Endothelial cell of umbilical vein (primary cell): Measurements from ENCODE around the gene RECK. TPM values are rescaled to one million over a fixed set of nuclear protein-coding genes. Genes with fewer than 3 reads are reported as not detected.

ENCODE experiments used
- BruUV-seq: library from RNA; stranded (reverse); fragments of 400-500 nt; replicated peaks from 2 replicates; lab custom pipeline; 2021; lab: Mats Ljungman, UMichigan
- CTCF ChIA-PET: fragments of 300-600, 350-600 bp; sonication (Branson Sonifier 250); formaldehyde crosslinking; loops from one replicate; lab custom pipeline; 2021; ENCODE audit warnings: antibody characterized with exemption, inconsistent platforms; lab: Charles Lee
- POLR2A ChIA-PET: fragments of 300-600, 350-600 bp; sonication (Branson Sonifier 250); formaldehyde crosslinking; loops from one replicate; lab custom pipeline; 2021; ENCODE audit warnings: antibody characterized with exemption, inconsistent platforms; lab: Charles Lee
- DNase-seq: peaks from one replicate; pipeline ENCODE4 v3.0.0-alpha.2; 2011; ENCODE audit warnings: low read depth, low spot score
- FAIRE-seq: peaks from 2 replicates; lab custom pipeline; 2011; peaks lifted over from hg19 to GRCh38; lab: Jason Lieb, UNC
- H2AFZ ChIP-seq: 2 replicates; pipeline ENCODE4 v1.6.0; 2012; ENCODE audit warnings: low read depth, low read length, control low read depth, inconsistent platforms
- H3K27ac ChIP-seq: 2 replicates; pipeline ENCODE4 v1.5.1; 2011; ENCODE audit warnings: low read depth, mild to moderate bottlenecking, control low read depth, low read length, moderate library complexity; ENCODE audit not compliant: insufficient read depth
- H3K27me3 ChIP-seq, 2 experiments: 2 replicates each; pipeline versions ENCODE4 v1.6.0 to v1.6.1; 2011; ENCODE audit warnings: low read length in 2 of 2, mixed read lengths in 1 of 2; ENCODE audit not compliant: control insufficient read depth in 2 of 2, insufficient read depth in 2 of 2
- H3K36me3 ChIP-seq, 2 experiments: 2 replicates in 1 of 2; 3 replicates in 1 of 2; pipeline ENCODE4 v1.5.1; 2011; ENCODE audit warnings: low read length in 2 of 2, mild to moderate bottlenecking in 1 of 2, moderate library complexity in 1 of 2; ENCODE audit not compliant: control insufficient read depth in 2 of 2, insufficient read depth in 2 of 2; ENCODE audit errors: extremely low read depth in 1 of 2
- H3K4me1 ChIP-seq: 3 replicates; pipeline ENCODE4 v1.5.1; 2011; ENCODE audit warnings: mild to moderate bottlenecking, low read length; ENCODE audit not compliant: control insufficient read depth, insufficient read depth; ENCODE audit errors: extremely low read depth
- H3K4me2 ChIP-seq: 2 replicates; pipeline ENCODE4 v1.6.1; 2011; ENCODE audit warnings: low read length, control low read depth, mixed read lengths; ENCODE audit not compliant: insufficient read depth
- H3K4me3 ChIP-seq, 3 experiments: fragments of 200-600 bp in 1 of 3; sonication (generic), shearing (Covaris generic) in 1 of 3; replicated peaks in 1 of 3; 2 replicates each; pipeline ENCODE4 v1.5.1; 2011 to 2016; ENCODE audit warnings: control low read depth in 3 of 3, low read length in 3 of 3, mild to moderate bottlenecking in 2 of 3, inconsistent platforms in 1 of 3, low read depth in 1 of 3, moderate library complexity in 1 of 3; ENCODE audit not compliant: insufficient read depth in 1 of 3
- H3K79me2 ChIP-seq: 2 replicates; pipeline ENCODE4 v1.6.0; 2012; ENCODE audit warnings: low read length, inconsistent platforms; ENCODE audit not compliant: control insufficient read depth, insufficient read depth
- H3K9ac ChIP-seq: replicated peaks from 2 replicates; pipeline ENCODE3; 2011; ENCODE audit warnings: low read length, control low read depth; ENCODE audit not compliant: insufficient read depth; ENCODE audit errors: extremely low read depth
- H3K9me1 ChIP-seq: replicated peaks from 3 replicates; pipeline ENCODE4 v1.6.0; 2011; ENCODE audit warnings: mild to moderate bottlenecking, low read length; ENCODE audit not compliant: control insufficient read depth, insufficient read depth; ENCODE audit errors: extremely low read depth
- H3K9me3 ChIP-seq: replicated peaks from 2 replicates; pipeline ENCODE4 v1.5.1; 2012; ENCODE audit warnings: low read length, inconsistent platforms; ENCODE audit not compliant: control insufficient read depth, insufficient read depth
- H4K20me1 ChIP-seq: replicated peaks from 2 replicates; pipeline ENCODE3; 2011; ENCODE audit warnings: mild to moderate bottlenecking, low read length; ENCODE audit not compliant: control insufficient read depth, insufficient read depth; ENCODE audit errors: extremely low read depth
- FOS ChIP-seq: IDR thresholded peaks from 2 replicates; pipeline ENCODE4 v1.6.1; 2011; ENCODE audit warnings: mild to moderate bottlenecking, low read length, moderate library complexity, borderline replicate concordance; ENCODE audit not compliant: insufficient read depth
- GATA2 ChIP-seq: IDR thresholded peaks from 2 replicates; pipeline ENCODE4 v1.7.0; 2011; ENCODE audit warnings: low read depth, mild to moderate bottlenecking, moderate library complexity, mixed read lengths, low read length; ENCODE audit not compliant: insufficient read length, insufficient read depth
- JUN ChIP-seq: IDR thresholded peaks from 2 replicates; pipeline ENCODE4 v1.6.1; 2011; ENCODE audit warnings: borderline replicate concordance, low read depth; ENCODE audit not compliant: insufficient read length, insufficient read depth
- POLR2A ChIP-seq: IDR thresholded peaks from 2 replicates; pipeline ENCODE4 v1.6.1; 2012; ENCODE audit warnings: low read depth, mild to moderate bottlenecking, control low read depth, low read length
- dilution Hi-C: fragments of 300-500 bp; cut with MboI; formaldehyde crosslinking; loops from one replicate; pipeline ENCODE4 v1.15.0; 2019; ENCODE audit warnings: low sequenced_read_pairs; ENCODE audit not compliant: extremely low pct_ligation_motif_present
- intact Hi-C: fragments of 100-400 bp; cut with micrococcal nuclease; formaldehyde crosslinking; loops from one replicate; pipeline ENCODE4 v1.10.0; 2022
- polyA plus RNA-seq, 4 experiments: library from polyadenylated mRNA; depleted of rRNA in 3 of 4; stranded (reverse) in 3 of 4; unstranded in 1 of 4; fragments of >200 nt; gene quantifications; 2 replicates each; pipeline versions ENCODE4 v1.2.1 to v1.2.3, GENCODE V29; 2011 to 2012; ENCODE audit warnings: missing spikeins in 1 of 4
- total RNA-seq: library from RNA; stranded (reverse); gene quantifications from 2 replicates; pipeline ENCODE4 v1.2.3, GENCODE V29; 2021
- TF ChIP-seq, protein P1 (sequence below), 2 donors: IDR thresholded peaks; 1 replicate in 1 of 2; 2 replicates in 1 of 2; pipeline ENCODE4 v1.5.1; 2011; ENCODE audit warnings: low read length in 2 of 2, mild to moderate bottlenecking in 2 of 2, moderate library complexity in 2 of 2, control low read depth in 1 of 2, inconsistent platforms in 1 of 2, low read depth in 1 of 2; ENCODE audit not compliant: insufficient read depth in 1 of 2; ENCODE audit errors: extremely low read depth in 1 of 2
- TF ChIP-seq, protein P2 (sequence below): IDR thresholded peaks from 2 replicates; pipeline ENCODE4 v1.6.1; 2011; ENCODE audit not compliant: insufficient read depth, insufficient read length

The RECK gene
- total and polyA plus RNA-seq, 2 donors (not counting 3 experiments of a cell fraction or from before 2014, with no cell fraction given) = 12.0 to 14.1 TPM

DNA sequence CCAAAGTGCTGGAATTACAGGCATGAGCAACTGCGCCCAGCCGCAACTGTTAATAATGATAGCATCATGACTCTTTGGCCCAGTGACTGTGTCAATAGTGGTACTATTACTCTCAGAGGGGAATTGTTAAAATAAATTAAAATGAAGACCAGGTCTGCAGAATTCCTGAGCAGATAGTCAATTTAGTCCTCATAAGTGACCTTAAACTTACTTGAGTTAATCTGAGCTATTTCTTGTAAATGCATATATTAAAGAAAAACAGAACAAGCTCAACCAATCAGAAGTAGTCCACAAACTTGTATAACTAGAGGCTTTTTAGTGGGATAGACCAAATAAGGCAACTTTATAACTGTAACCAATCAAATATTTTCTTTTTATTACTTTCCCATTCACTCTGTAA lies 1.7 kb upstream of the RECK start:
- peaks cover 24% of the 10 kb centered on the region for H3K79me2 ChIP-seq
- no peak overlapping the region for H3K9ac ChIP-seq
- POLR2A ChIA-PET = interaction anchor here (0.6 kb wide), 1 partner anchor 19 kb away, joined by 5 read pairs; no protein-coding TSS in a partner anchor
- dilution Hi-C loops = no loop called here
- BruUV-seq = no TSS peak
- H3K4me3 ChIP-seq = no peak overlapping the region
- H3K4me2 ChIP-seq = no peak overlapping the region
- CTCF ChIA-PET = interaction anchor here (0.6 to 1.6 kb wide), 6 partner anchors 12 to 132 kb away, joined by 3 to 4 read pairs (median 3); no protein-coding TSS in a partner anchor
- no peaks in the 10 kb centered on the region for H3K9me3 ChIP-seq
- no peak overlapping the region for H3K27ac ChIP-seq
- FAIRE-seq (no peak), DNase-seq (no peak)
- peaks cover 15% of the 10 kb centered on the region for H3K4me1 ChIP-seq
- H4K20me1 ChIP-seq = no peaks in the 10 kb centered on the region
- H3K27me3 ChIP-seq = no peaks in the 10 kb centered on the region
- H3K36me3 ChIP-seq = no peaks in the 10 kb centered on the region
- TF ChIP-seq, protein P1, sequence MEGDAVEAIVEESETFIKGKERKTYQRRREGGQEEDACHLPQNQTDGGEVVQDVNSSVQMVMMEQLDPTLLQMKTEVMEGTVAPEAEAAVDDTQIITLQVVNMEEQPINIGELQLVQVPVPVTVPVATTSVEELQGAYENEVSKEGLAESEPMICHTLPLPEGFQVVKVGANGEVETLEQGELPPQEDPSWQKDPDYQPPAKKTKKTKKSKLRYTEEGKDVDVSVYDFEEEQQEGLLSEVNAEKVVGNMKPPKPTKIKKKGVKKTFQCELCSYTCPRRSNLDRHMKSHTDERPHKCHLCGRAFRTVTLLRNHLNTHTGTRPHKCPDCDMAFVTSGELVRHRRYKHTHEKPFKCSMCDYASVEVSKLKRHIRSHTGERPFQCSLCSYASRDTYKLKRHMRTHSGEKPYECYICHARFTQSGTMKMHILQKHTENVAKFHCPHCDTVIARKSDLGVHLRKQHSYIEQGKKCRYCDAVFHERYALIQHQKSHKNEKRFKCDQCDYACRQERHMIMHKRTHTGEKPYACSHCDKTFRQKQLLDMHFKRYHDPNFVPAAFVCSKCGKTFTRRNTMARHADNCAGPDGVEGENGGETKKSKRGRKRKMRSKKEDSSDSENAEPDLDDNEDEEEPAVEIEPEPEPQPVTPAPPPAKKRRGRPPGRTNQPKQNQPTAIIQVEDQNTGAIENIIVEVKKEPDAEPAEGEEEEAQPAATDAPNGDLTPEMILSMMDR (IDR thresholded peaks at IDR 0.05; ENCODE audit: extremely low read depth in 1 of 2, insufficient read depth in 1 of 2, low read depth in 1 of 2, low read length in 2 of 2) = no peak
- TF ChIP-seq POLR2A (no peak), JUN (no peak), GATA2 (no peak), FOS (no peak)
- TF ChIP-seq, protein P2, sequence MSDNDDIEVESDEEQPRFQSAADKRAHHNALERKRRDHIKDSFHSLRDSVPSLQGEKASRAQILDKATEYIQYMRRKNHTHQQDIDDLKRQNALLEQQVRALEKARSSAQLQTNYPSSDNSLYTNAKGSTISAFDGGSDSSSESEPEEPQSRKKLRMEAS = no peak
- H3K9me1 ChIP-seq = no peaks in the 10 kb centered on the region
- intact Hi-C loops = no loop called here
- H2AFZ ChIP-seq = no peak overlapping the region
